ENCODE results near the gene LRRC28. TPM values are rescaled to one million over a fixed set of nuclear protein-coding genes. Genes with fewer than 3 reads are reported as not detected.

LRRC28 gene
- polyA plus RNA-seq, 1 of the 3 experiments (the other 2 are of a cell fraction) = 15.2 TPM

GRCh38 chr15:99416191-99417188 lies 165.2 kb downstream of the LRRC28 start:
- no peak overlapping the region for H3K4me3 ChIP-seq (ENCODE audit: low read depth in 2 of 2, low read length in 1 of 2)
- no peaks in the 10 kb centered on the region for H4K20me1 ChIP-seq (ENCODE audit: insufficient read depth)
- H3K9ac ChIP-seq = no peak overlapping the region
- no peaks in the 10 kb centered on the region for H3K4me1 ChIP-seq (ENCODE audit: control insufficient read depth in 1 of 2, insufficient read depth in 2 of 2, low read depth in 1 of 2, low read length in 1 of 2)
- H3K79me2 ChIP-seq (ENCODE audit: insufficient read depth) = no peaks in the 10 kb centered on the region
- no peaks in the 10 kb centered on the region for H3K9me3 ChIP-seq
- H3F3A ChIP-seq (replicated peaks; ENCODE audit: insufficient read depth) = no peaks in the 10 kb centered on the region
- TF ChIP-seq POLR2AphosphoS5 (IDR thresholded peaks at IDR 0.05; ENCODE audit: low read depth, low read length) (no peak), USF1 (IDR thresholded peaks at IDR 0.05; ENCODE audit: borderline replicate concordance, low read depth) (no peak), YY1 (IDR thresholded peaks at IDR 0.05; ENCODE audit: low read depth) (no peak), JUND (IDR thresholded peaks at IDR 0.05) (no peak)
- TF ChIP-seq, protein P1, sequence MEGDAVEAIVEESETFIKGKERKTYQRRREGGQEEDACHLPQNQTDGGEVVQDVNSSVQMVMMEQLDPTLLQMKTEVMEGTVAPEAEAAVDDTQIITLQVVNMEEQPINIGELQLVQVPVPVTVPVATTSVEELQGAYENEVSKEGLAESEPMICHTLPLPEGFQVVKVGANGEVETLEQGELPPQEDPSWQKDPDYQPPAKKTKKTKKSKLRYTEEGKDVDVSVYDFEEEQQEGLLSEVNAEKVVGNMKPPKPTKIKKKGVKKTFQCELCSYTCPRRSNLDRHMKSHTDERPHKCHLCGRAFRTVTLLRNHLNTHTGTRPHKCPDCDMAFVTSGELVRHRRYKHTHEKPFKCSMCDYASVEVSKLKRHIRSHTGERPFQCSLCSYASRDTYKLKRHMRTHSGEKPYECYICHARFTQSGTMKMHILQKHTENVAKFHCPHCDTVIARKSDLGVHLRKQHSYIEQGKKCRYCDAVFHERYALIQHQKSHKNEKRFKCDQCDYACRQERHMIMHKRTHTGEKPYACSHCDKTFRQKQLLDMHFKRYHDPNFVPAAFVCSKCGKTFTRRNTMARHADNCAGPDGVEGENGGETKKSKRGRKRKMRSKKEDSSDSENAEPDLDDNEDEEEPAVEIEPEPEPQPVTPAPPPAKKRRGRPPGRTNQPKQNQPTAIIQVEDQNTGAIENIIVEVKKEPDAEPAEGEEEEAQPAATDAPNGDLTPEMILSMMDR (IDR thresholded peaks at IDR 0.05) = no peak
- 86% methylated on average over 18 of the region's 19 CpGs for WGBS (ENCODE audit: low lambda C conversion rate)
- no peaks in the 10 kb centered on the region for H3K9me2 ChIP-seq
- H3K27ac ChIP-seq (ENCODE audit: low read depth in 2 of 2, low read length in 1 of 2) = no peak overlapping the region
- H2AFZ ChIP-seq (ENCODE audit: low read depth) = no peak overlapping the region
- H3K27me3 ChIP-seq (ENCODE audit: insufficient read depth) = no peaks in the 10 kb centered on the region
- POLR2A ChIA-PET = no interaction called here
- H3K36me3 ChIP-seq (replicated peaks in 1 of 2; ENCODE audit: control insufficient read depth in 1 of 2, insufficient read depth in 2 of 2, low read length in 1 of 2) = no peaks in the 10 kb centered on the region
- CTCF ChIA-PET = interaction anchor here (1.1 to 1.3 kb wide), 2 partner anchors 9 to 45 kb away, joined by 3 read pairs; no protein-coding TSS in a partner anchor
- no peak overlapping the region for H3K4me2 ChIP-seq
- peak; percentile 4 for DNase-seq

- Histone ChIP-seq H3K36me3 (replicated peaks in 1 of 2; ENCODE audit: control insufficient read depth in 1 of 2, insufficient read depth in 2 of 2, low read length in 1 of 2) (no peaks in the 10 kb centered on the region), H3K9ac (no peak overlapping the region), H3K27me3 (ENCODE audit: insufficient read depth) (no peaks in the 10 kb centered on the region), H2AFZ (ENCODE audit: low read depth) (no peak overlapping the region), H3K4me2 (no peak overlapping the region), H3K9me2 (no peaks in the 10 kb centered on the region), H3K4me1 (ENCODE audit: control insufficient read depth in 1 of 2, insufficient read depth in 2 of 2, low read depth in 1 of 2, low read length in 1 of 2) (peaks cover 12 to 16% of the 10 kb centered on the region in 2 experiments; a peak in 3 of 4 replicates), H3K27ac (ENCODE audit: low read depth in 2 of 2, low read length in 1 of 2) (no peak overlapping the region), H3K79me2 (ENCODE audit: insufficient read depth) (no peaks in the 10 kb centered on the region), H3K9me3 (no peaks in the 10 kb centered on the region), H3K4me3 (ENCODE audit: low read depth in 2 of 2, low read length in 1 of 2) (no peak overlapping the region), H4K20me1 (ENCODE audit: insufficient read depth) (no peaks in the 10 kb centered on the region), H3F3A (replicated peaks; ENCODE audit: insufficient read depth) (no peaks in the 10 kb centered on the region)
- CTCF ChIA-PET = no interaction called here
- 27% methylated on average over 4 of the region's 6 CpGs for WGBS (ENCODE audit: low lambda C conversion rate)
- no peak for DNase-seq
- POLR2A ChIA-PET = no interaction called here
- no peak for TF ChIP-seq GABPA (IDR thresholded peaks at IDR 0.05; ENCODE audit: low read depth)
- TF ChIP-seq USF1 (IDR thresholded peaks at IDR 0.05; ENCODE audit: borderline replicate concordance, low read depth) = no peak
- TF ChIP-seq, protein P2, sequence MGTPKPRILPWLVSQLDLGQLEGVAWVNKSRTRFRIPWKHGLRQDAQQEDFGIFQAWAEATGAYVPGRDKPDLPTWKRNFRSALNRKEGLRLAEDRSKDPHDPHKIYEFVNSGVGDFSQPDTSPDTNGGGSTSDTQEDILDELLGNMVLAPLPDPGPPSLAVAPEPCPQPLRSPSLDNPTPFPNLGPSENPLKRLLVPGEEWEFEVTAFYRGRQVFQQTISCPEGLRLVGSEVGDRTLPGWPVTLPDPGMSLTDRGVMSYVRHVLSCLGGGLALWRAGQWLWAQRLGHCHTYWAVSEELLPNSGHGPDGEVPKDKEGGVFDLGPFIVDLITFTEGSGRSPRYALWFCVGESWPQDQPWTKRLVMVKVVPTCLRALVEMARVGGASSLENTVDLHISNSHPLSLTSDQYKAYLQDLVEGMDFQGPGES (IDR thresholded peaks at IDR 0.05; ENCODE audit: low read depth, low read length) = no peak
- TF ChIP-seq TEAD4 (IDR thresholded peaks at IDR 0.05; ENCODE audit: borderline replicate concordance, insufficient read depth) = no peak
- no peak for TF ChIP-seq POLR2AphosphoS5 (IDR thresholded peaks at IDR 0.05; ENCODE audit: low read depth, low read length)
- no peak for TF ChIP-seq USF2 (IDR thresholded peaks at IDR 0.05; ENCODE audit: borderline replicate concordance, low read depth, low read length)
- TF ChIP-seq MXI1 (IDR thresholded peaks at IDR 0.05; ENCODE audit: low read depth, low read length) = no peak
- TF ChIP-seq RFX5 (IDR thresholded peaks at IDR 0.05; ENCODE audit: low read length) = no peak
- TF ChIP-seq TCF12 (IDR thresholded peaks at IDR 0.05) = no peak
- no peak for TF ChIP-seq ELF1 (IDR thresholded peaks at IDR 0.05)
- no peak for TF ChIP-seq NFIC (IDR thresholded peaks at IDR 0.05; ENCODE audit: borderline replicate concordance)
- no peak for TF ChIP-seq FOSL2 (IDR thresholded peaks at IDR 0.05; ENCODE audit: borderline replicate concordance, low read depth)
- TF ChIP-seq, protein P3, sequence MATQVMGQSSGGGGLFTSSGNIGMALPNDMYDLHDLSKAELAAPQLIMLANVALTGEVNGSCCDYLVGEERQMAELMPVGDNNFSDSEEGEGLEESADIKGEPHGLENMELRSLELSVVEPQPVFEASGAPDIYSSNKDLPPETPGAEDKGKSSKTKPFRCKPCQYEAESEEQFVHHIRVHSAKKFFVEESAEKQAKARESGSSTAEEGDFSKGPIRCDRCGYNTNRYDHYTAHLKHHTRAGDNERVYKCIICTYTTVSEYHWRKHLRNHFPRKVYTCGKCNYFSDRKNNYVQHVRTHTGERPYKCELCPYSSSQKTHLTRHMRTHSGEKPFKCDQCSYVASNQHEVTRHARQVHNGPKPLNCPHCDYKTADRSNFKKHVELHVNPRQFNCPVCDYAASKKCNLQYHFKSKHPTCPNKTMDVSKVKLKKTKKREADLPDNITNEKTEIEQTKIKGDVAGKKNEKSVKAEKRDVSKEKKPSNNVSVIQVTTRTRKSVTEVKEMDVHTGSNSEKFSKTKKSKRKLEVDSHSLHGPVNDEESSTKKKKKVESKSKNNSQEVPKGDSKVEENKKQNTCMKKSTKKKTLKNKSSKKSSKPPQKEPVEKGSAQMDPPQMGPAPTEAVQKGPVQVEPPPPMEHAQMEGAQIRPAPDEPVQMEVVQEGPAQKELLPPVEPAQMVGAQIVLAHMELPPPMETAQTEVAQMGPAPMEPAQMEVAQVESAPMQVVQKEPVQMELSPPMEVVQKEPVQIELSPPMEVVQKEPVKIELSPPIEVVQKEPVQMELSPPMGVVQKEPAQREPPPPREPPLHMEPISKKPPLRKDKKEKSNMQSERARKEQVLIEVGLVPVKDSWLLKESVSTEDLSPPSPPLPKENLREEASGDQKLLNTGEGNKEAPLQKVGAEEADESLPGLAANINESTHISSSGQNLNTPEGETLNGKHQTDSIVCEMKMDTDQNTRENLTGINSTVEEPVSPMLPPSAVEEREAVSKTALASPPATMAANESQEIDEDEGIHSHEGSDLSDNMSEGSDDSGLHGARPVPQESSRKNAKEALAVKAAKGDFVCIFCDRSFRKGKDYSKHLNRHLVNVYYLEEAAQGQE (IDR thresholded peaks at IDR 0.05; ENCODE audit: low read depth, low read length) = no peak
Observed at GRCh38 chr15:99421172-99421656, 169.9 kb downstream of the LRRC28 start.
